ENCODE results near the gene LAMB4. TPM values are rescaled to one million over a fixed set of nuclear protein-coding genes. Genes with fewer than 3 reads are reported as not detected.

The LAMB4 gene
- total RNA-seq, 4 donors from 2014 or later = 2.0 to 28.2 (median 8.8) TPM

GRCh38 chr7:108077709-108078108, 52.5 kb downstream of the LAMB4 start:
- 55 to 75% methylated on average over 3 of the region's 3 CpGs for WGBS, 2 donors
- Histone ChIP-seq H3K4me3 (no peak overlapping the region), H3K36me3 (no peaks in the 10 kb centered on the region), H3K9me3 (no peaks in the 10 kb centered on the region), H3K27me3 (no peaks in the 10 kb centered on the region), H3K27ac (peak overlapping the region in 1 of 4 donors; percentile 27), H3K4me1 (peaks cover 0 to 29% (median 19%) of the 10 kb centered on the region in 3 donors)
- DNase-seq = no peak
- TF ChIP-seq CTCF (IDR thresholded peaks at IDR 0.05) (no peak), POLR2A (IDR thresholded peaks at IDR 0.05) (no peak)
- intact Hi-C loops (cut with DNase I) = no loop called here

GRCh38 chr7:108076156-108076555, 54.0 kb downstream of the LAMB4 start:
- TF ChIP-seq CTCF (IDR thresholded peaks at IDR 0.05) (no peak), POLR2A (IDR thresholded peaks at IDR 0.05) (no peak)

GRCh38 chr7:108073305-108074070, 56.7 kb downstream of the LAMB4 start:
- Histone ChIP-seq H3K27me3 (no peaks in the 10 kb centered on the region), H3K9me3 (no peaks in the 10 kb centered on the region), H3K4me1 (peaks cover 0 to 8% (median 4%) of the 10 kb centered on the region in 3 donors), H3K27ac (no peak overlapping the region), H3K4me3 (no peak overlapping the region), H3K36me3 (no peaks in the 10 kb centered on the region)
- intact Hi-C loops (cut with DNase I) = no loop called here
- no peak for TF ChIP-seq POLR2A (IDR thresholded peaks at IDR 0.05)
- TF ChIP-seq CTCF (IDR thresholded peaks at IDR 0.05) = no peak
- WGBS, 2 donors = 63 to 94% methylated on average over 2 of the region's 3 CpGs
- DNase-seq = no peak

More at GRCh38 chr7:108076156-108076555, 54.0 kb downstream of the LAMB4 start:
- peaks cover 0 to 29% (median 19%) of the 10 kb centered on the region in 3 donors for H3K4me1 ChIP-seq
- H3K36me3 ChIP-seq = no peaks in the 10 kb centered on the region
- intact Hi-C loops (cut with DNase I) = no loop called here
- no peak overlapping the region for H3K4me3 ChIP-seq
- H3K27ac ChIP-seq = no peak overlapping the region
- no peaks in the 10 kb centered on the region for H3K27me3 ChIP-seq
- no peaks in the 10 kb centered on the region for H3K9me3 ChIP-seq
- no peak for DNase-seq

- H3K4me1 ChIP-seq = peaks cover 0 to 4% (median under 1%) of the 10 kb centered on the region in 3 donors
- no peaks in the 10 kb centered on the region for H3K27me3 ChIP-seq
- intact Hi-C loops (cut with DNase I) = no loop called here
- 88 to 97% methylated on average over 2 of the region's 2 CpGs for WGBS, 2 donors
- H3K27ac ChIP-seq = no peak overlapping the region
- no peak overlapping the region for H3K4me3 ChIP-seq
- TF ChIP-seq CTCF (IDR thresholded peaks at IDR 0.05) = no peak
- H3K36me3 ChIP-seq = no peaks in the 10 kb centered on the region
- no peaks in the 10 kb centered on the region for H3K9me3 ChIP-seq
- DNase-seq = no peak
Observed at GRCh38 chr7:108072739-108073138, 57.4 kb downstream of the LAMB4 start.

GRCh38 chr7:108072116-108072515, 58.0 kb downstream of the LAMB4 start:
- Histone ChIP-seq H3K27me3 (no peaks in the 10 kb centered on the region), H3K36me3 (no peaks in the 10 kb centered on the region), H3K4me3 (no peak overlapping the region), H3K27ac (no peak overlapping the region), H3K9me3 (no peaks in the 10 kb centered on the region), H3K4me1 (peaks cover 0 to 4% (median 0%) of the 10 kb centered on the region in 3 donors)
- TF ChIP-seq POLR2A (IDR thresholded peaks at IDR 0.05) (no peak), CTCF (IDR thresholded peaks at IDR 0.05) (no peak)
- DNase-seq = no peak
- intact Hi-C loops (cut with DNase I) = no loop called here
- 80 to 87% methylated on average over 2 of the region's 2 CpGs for WGBS, 2 donors
